GM10248 (cell line): ENCODE data around the gene FAT1.

ENCODE experiments used
- CTCF ChIA-PET: fragments of 300-600 bp; sonication (Branson Sonifier 250); formaldehyde crosslinking; extraction: SDS; loops from one replicate; lab custom pipeline; 2021; ENCODE audit warnings: antibody characterized with exemption; lab: Yijun Ruan, JAX
- POLR2A ChIA-PET: fragments of 350-650 bp; sonication (Branson Sonifier 250); formaldehyde crosslinking; extraction: SDS; loops from one replicate; lab custom pipeline; 2020; ENCODE audit warnings: antibody characterized with exemption; lab: Yijun Ruan, JAX
- DNase-seq: peaks from one replicate; pipeline ENCODE4 v3.0.0; 2012; ENCODE audit errors: extremely low spot score
- TF ChIP-seq, protein P1 (sequence below): IDR thresholded peaks from 2 replicates; pipeline ENCODE4 v1.5.1; 2012; ENCODE audit warnings: mild to moderate bottlenecking, low read depth; ENCODE audit errors: extremely low read depth, missing control alignments, control extremely low read depth

FAT1 gene

DNA sequence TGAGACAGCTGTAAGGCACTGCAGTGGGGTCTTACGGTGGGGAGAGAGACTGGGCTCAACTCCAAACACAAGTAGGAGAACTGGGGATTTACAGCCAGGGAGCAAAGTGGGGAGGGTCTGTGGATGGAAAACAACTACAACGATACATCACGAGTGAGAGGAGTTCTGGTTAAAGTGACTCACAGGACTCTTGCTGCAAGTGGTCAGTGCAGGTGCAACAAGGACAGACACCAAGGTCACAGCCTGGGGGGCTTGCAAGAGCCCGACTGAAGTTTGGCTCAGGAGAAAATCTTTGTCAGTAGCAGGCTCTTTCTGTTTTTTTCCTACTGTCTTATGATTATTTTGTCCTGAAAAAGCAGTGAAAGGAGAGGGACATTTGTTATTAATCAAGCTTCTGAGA is 10.1 kb upstream of the FAT1 start:
- no peak for DNase-seq
- ChIA-PET POLR2A (no interaction called here), CTCF (no interaction called here)
- TF ChIP-seq, protein P1, sequence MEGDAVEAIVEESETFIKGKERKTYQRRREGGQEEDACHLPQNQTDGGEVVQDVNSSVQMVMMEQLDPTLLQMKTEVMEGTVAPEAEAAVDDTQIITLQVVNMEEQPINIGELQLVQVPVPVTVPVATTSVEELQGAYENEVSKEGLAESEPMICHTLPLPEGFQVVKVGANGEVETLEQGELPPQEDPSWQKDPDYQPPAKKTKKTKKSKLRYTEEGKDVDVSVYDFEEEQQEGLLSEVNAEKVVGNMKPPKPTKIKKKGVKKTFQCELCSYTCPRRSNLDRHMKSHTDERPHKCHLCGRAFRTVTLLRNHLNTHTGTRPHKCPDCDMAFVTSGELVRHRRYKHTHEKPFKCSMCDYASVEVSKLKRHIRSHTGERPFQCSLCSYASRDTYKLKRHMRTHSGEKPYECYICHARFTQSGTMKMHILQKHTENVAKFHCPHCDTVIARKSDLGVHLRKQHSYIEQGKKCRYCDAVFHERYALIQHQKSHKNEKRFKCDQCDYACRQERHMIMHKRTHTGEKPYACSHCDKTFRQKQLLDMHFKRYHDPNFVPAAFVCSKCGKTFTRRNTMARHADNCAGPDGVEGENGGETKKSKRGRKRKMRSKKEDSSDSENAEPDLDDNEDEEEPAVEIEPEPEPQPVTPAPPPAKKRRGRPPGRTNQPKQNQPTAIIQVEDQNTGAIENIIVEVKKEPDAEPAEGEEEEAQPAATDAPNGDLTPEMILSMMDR: no peak

- TF ChIP-seq, protein P1: no peak
- DNase-seq: no peak
- ChIA-PET CTCF (no interaction called here), POLR2A (no interaction called here)
These were observed 7.0 kb upstream of the FAT1 start for GRCh38 chr4:186730621-186731020.

- TF ChIP-seq, protein P1: no peak
- DNase-seq: no peak
- POLR2A ChIA-PET: no interaction called here
- CTCF ChIA-PET: no interaction called here
These were observed 6.2 kb upstream of the FAT1 start for GRCh38 chr4:186729856-186730255.

- ChIA-PET CTCF (no interaction called here), POLR2A (no interaction called here)
- TF ChIP-seq, protein P1: no peak
- no peak for DNase-seq
These were observed 5.1 kb upstream of the FAT1 start for GRCh38 chr4:186728631-186729271.

- no peak for DNase-seq
- TF ChIP-seq, protein P1: no peak
- ChIA-PET CTCF (no interaction called here), POLR2A (no interaction called here)
These were observed 4.4 kb upstream of the FAT1 start for GRCh38 chr4:186727977-186728519.

- ChIA-PET POLR2A (no interaction called here), CTCF (no interaction called here)
- DNase-seq: no peak
- TF ChIP-seq, protein P1: no peak
These were observed 3.7 kb upstream of the FAT1 start for GRCh38 chr4:186727169-186727976.
